Esophagus muscularis mucosa (tissue), 4 donors: Measurements from ENCODE around the gene CCDC188.

Experiments
- EP300 ChIP-seq: sonication (generic); formaldehyde crosslinking; IDR thresholded peaks from one replicate; pipeline ENCODE4 v1.6.1; 2017; ENCODE audit warnings: antibody characterized with exemption
- POLR2A ChIP-seq: fragments of 450-650 bp; IDR thresholded peaks from one replicate; pipeline ENCODE4 v1.6.1; 2017; ENCODE audit warnings: antibody characterized with exemption, moderate library complexity, mild to moderate bottlenecking, low read depth
- POLR2AphosphoS5 ChIP-seq, 2 donors: sonication (generic); formaldehyde crosslinking; IDR thresholded peaks; one replicate each; pipeline ENCODE4 v1.6.1; 2017; ENCODE audit warnings: antibody characterized with exemption in 2 of 2
- TF ChIP-seq, protein P1 (sequence below), 3 experiments: fragments of 200-600 bp in 2 of 3; fragments of 450-650 bp in 1 of 3; sonication (generic) in 2 of 3; IDR thresholded peaks; one replicate each; pipeline ENCODE4 v1.5.1; 2017 to 2019; ENCODE audit warnings: antibody characterized with exemption in 3 of 3, mild to moderate bottlenecking in 2 of 3, moderate library complexity in 1 of 3

DNA sequence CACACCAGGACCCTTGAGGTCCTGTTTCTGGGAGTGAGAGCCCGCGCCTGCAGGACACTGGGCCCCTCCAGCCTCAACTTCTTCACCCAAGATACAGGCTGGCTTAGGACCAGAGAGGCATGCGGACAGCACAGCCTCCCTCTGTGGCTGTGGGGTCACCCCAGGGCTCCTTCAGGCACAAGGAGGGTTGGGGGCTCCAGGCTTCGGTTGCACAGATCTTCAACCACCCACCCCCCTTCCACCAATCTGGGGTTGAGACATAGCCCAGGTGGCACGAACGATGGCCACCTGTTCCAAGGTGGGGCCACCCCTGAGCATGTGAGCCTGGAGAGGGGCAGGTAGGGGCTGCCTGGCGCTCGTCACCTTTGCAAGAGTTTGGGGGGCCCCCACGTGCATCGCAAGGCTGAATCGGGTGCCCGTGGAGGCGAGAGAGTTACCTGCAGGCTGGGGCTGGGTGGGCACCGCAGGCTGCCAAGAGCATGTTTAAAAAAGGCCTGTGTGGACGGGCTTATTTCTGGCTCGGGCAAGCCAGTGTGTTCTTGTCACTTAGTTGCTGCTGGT, 18.1 kb downstream of the CCDC188 start:
- TF ChIP-seq POLR2AphosphoS5 (IDR thresholded peaks at IDR 0.05), result no peak
- TF ChIP-seq, protein P1, sequence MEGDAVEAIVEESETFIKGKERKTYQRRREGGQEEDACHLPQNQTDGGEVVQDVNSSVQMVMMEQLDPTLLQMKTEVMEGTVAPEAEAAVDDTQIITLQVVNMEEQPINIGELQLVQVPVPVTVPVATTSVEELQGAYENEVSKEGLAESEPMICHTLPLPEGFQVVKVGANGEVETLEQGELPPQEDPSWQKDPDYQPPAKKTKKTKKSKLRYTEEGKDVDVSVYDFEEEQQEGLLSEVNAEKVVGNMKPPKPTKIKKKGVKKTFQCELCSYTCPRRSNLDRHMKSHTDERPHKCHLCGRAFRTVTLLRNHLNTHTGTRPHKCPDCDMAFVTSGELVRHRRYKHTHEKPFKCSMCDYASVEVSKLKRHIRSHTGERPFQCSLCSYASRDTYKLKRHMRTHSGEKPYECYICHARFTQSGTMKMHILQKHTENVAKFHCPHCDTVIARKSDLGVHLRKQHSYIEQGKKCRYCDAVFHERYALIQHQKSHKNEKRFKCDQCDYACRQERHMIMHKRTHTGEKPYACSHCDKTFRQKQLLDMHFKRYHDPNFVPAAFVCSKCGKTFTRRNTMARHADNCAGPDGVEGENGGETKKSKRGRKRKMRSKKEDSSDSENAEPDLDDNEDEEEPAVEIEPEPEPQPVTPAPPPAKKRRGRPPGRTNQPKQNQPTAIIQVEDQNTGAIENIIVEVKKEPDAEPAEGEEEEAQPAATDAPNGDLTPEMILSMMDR (IDR thresholded peaks at IDR 0.05), result no peak
- TF ChIP-seq EP300, result no peak
- TF ChIP-seq POLR2A, result no peak
